Activated CD8-positive, alpha-beta memory T cell treated with anti-CD3 and anti-CD28 coated beads for 36 hours (primary cell): Measurements from ENCODE around the gene TJP3. TPM values are rescaled to one million over a fixed set of nuclear protein-coding genes. Genes with fewer than 3 reads are reported as not detected.

Experiments used
- CTCF ChIA-PET: fragments of 350-600 bp; sonication (Branson Sonifier 250); formaldehyde crosslinking; loops from one replicate; lab custom pipeline; 2021; ENCODE audit warnings: antibody characterized with exemption; lab: Charles Lee
- POLR2A ChIA-PET: fragments of 350-600 bp; sonication (Branson Sonifier 250); formaldehyde crosslinking; loops from one replicate; lab custom pipeline; 2021; ENCODE audit warnings: antibody characterized with exemption; lab: Charles Lee
- total RNA-seq, 2 experiments: library from RNA; stranded (reverse); gene quantifications; one replicate each; pipeline ENCODE4 v1.2.3, GENCODE V29; 2021

Gene TJP3
- total RNA-seq, 2 experiments from 2014 or later: 0.63 to 0.94 TPM

GRCh38 chr19:3768748-3769099 lies 60.5 kb downstream of the TJP3 start:
- CTCF ChIA-PET: no interaction called here
- POLR2A ChIA-PET: no interaction called here

DNA sequence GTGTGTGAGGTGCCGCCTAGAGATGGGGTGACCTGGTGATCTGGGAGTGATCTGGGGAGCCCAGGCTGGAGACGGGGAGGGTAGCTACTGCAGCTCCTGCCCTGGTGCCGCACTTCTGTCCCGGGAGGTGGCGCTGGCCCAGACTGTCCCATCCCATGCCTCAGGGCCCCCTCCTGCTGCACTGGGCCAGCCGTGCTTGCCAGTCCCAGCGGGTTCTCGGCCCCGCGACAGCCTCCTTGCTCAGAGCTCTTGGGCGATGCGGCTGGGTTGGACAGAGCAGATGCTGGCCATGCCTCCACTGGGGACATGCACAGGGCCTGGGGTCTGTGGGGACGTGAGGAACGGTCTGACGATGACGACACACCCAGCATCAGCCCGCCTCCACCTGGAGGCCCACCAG lies 61.3 kb downstream of the TJP3 start:
- POLR2A ChIA-PET: no interaction called here
- CTCF ChIA-PET: no interaction called here

DNA sequence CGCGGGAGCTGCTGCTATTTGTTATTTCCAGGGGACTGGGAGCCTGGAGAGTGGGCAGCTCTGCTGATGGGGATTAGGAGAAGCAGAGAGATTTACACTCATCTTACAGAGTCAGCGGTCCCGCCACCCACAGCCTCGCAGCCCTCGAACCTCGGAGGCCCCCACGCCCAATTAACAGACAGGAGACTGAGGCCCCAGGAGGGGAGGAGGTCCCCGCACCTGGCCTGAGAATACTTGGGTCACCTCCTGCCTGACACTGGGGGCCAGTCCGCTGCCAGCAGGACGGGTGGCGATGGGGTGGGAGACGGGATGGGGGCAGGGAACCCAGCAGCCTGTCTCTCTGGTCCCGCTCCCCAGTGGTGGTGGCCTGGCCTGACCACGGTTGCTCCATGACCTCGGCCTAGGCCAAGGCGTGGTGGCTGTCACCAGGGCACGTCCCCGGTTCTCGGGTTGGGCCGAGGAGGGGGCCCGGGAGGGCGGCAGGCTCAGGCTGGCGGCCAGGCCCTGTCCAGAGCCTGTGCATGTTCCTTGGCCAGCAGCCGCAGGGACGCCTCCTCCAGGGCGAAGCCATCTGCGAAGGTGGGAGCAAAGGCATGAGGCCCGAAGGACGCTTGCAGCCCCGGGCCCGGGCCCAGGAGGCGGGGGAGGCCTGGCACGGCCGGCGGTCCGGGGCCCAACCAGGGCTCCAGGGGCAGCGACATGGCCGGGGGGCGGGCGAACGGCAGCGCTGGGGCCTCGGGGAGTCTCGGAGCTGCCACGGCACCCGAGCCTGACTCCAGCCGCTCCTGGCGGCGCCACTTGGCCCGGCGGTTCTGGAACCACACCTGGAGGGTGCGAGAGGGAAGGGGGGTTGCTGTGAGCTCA lies 62.2 kb downstream of the TJP3 start:
- CTCF ChIA-PET: no interaction called here
- POLR2A ChIA-PET: interaction anchor here (0.6 kb wide), 1 partner anchor 215 kb away, joined by 3 read pairs; no protein-coding TSS in a partner anchor

- ChIA-PET POLR2A (interaction anchor here (0.6 kb wide), 1 partner anchor 214 kb away, joined by 3 read pairs; no protein-coding TSS in a partner anchor), CTCF (no interaction called here)
These were observed 63.1 kb downstream of the TJP3 start for GRCh38 chr19:3771000-3771905.

DNA sequence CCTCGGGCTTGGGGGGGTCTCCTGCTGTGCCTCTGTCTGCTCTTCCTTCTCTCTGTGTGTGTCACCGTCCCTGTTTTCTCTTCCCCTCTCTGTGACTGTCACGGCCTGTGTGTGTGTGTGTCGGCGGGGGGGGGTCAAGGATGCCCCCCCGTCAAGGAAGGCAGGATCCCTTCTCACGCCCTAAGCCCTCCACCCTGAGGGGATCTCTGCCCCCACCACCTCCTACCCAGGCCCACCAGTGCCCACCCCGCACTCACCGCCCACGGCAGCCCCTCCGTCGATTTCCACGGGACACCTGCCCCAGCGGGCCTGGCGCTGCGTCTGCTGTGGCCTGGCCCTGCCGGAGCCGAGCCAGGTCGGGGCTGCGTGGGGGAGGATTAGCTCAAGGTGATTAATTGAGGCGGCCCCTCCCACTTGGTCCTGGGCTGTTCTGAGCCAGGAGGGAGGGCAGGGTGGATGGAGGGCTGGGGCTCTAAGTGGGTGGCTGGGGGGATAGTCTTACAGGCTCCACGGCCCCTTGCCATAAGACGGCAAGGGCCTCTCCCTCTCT lies 63.8 kb downstream of the TJP3 start, which contains the start of gene RAX2:
RAX2 (minus strand) TSS at position 323 of the 550 bp plus-strand sequence. CDS start 486 bp downstream, outside the sequence.
- ChIA-PET CTCF (no interaction called here), POLR2A (no interaction called here)

DNA sequence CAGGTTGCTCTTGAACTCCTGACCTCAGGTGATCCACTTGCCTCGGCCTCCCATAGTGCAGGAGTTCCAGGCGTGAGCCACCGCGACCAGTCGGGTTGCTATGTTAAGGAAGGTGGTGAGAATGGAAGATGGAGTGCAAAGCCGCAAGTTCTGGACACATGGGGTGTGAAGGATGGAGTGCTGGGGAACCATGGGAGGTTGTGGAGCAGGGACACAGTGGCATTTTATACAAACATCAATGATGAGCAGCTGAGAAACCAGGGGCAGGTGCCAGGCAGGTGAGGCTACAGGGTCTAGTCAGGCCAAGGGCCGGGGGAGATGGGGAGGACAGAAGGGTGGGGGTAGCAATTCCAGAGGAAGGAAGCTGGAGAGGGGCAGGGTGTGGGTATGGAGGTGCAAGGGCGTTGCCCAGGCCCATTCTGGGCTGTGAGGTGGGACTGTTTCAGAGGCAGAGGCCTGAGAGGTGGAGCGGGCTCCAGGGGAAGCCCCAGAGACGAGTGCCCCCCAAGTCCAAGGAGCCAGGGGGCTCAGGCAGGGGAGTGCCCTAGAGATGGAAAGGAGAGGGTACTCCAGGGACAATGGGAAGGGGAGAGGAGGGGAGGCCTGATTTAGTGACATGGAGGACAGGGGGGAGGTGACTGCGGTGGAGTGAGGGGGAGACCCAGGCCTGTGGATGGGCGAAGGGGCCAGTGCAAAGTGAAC lies 65.8 kb downstream of the TJP3 start:
- CTCF ChIA-PET: interaction anchor here (1.0 kb wide), 1 partner anchor 11 kb away, joined by 3 read pairs; the partner anchor contains the start of gene MRPL54
- POLR2A ChIA-PET: no interaction called here

- CTCF ChIA-PET: no interaction called here
- POLR2A ChIA-PET: no interaction called here
These were observed 66.6 kb downstream of the TJP3 start for GRCh38 chr19:3774621-3775373.

DNA sequence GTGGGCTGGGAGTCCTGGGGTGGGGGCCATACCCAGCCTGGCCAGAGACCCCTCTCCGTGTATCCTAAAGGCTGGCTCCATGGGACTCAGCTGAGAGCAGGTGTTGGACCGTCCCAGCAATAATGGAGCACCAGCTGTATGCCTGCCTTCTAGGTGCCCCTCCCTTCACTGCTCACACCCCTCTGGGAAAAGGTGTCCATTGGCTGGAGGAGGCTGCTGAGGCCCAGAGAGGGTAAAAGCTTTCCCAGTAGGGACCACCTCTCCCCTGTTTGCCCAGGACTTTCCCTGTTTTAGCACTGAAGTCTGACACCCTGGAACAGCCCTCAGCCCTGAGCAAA lies 67.2 kb downstream of the TJP3 start:
- POLR2A ChIA-PET: no interaction called here
- CTCF ChIA-PET: no interaction called here

DNA sequence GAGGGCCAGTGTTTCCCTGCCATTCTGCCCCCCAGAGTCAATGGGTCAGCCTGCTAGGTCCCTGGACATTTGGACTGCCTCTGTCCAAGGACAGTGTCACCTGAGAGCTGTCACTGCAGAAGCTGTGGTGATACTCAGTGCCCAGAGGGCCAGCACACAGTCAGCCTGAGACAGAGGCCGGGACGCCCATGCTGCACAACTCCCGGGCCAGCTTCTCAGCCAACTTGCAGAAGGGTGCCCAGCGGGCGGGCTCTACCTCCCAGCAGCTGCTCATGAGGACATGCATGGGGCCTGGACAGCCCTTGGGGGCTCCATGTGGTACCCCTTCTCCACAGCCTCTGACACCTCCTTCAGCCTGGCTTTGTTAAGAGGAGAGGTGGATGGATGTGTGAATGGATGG lies 67.6 kb downstream of the TJP3 start:
- ChIA-PET CTCF (no interaction called here), POLR2A (interaction anchor here (0.7 kb wide), 1 partner anchor 14 kb away, joined by 4 read pairs; the partner anchor contains the start of gene MRPL54)

DNA sequence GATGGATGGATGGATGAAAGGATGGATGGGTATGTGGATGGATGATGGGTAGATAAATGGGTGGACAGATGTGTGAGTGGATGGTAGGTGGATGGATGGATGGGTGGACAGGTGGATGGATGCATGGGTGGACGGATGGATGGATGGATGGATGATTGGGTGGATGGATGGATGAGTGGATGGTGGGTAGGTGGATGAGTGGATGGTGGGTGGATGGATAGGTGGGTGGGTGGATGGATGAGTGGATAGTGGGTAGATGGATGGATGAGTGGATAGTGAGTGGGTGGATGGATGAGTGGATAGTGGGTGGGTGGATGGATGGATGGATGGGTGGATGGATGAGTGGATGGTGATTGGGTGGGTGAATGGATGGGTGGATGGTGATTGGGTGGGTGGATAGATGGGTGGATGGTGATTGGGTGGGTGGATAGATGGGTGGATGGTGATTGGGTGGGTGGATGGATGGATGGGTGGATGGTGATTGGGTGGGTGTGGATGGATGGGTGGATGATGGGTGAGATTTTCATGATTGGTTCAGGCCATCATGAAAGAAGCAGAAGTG lies 68.4 kb downstream of the TJP3 start:
- POLR2A ChIA-PET: interaction anchor here (0.7 kb wide), 1 partner anchor 14 kb away, joined by 4 read pairs; the partner anchor contains the start of gene MRPL54
- CTCF ChIA-PET: no interaction called here

- POLR2A ChIA-PET: no interaction called here
- CTCF ChIA-PET: interaction anchor here (0.7 kb wide), 1 partner anchor 19 kb away, joined by 3 read pairs; no protein-coding TSS in a partner anchor
These were observed 70.1 kb downstream of the TJP3 start for GRCh38 chr19:3778104-3778867.

DNA sequence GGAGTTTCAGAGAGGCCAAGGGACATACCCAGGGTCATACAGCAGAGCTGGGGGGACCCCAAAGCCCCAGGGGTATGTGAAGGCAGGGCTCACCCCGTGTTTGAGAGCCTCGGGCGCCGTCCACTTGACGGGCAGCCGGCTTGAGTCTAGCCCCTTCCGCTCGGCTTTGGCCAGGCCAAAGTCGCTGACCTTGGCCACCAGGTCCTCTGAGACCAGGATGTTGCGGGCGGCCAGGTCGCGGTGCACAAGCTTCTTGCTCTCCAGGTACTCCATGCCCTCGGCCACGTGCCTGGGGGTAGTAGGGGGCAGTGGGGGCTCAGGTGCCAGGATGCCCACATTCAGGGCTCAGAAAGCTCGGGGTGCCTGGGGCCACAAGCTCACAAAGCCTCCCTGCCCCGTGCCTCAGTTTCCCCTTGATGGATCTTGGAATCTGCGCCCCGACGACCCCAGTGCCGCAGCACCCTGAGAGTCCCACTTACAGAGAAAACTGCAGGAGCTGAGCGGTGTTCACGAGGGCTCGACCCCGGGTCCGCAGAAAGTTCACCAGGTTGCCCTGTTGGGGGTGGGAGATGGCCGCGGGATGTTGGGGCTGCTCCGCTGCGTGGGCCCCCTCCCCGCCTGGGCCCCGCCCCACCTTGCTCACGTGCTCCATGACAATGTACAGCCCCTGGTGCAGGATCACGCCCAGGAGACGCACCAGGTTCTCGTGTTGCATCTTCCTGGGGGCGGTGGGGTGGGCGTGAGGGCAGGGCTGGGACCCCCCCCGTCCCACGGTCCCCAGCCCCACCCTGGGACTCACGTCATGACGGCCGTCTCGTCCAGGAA lies 70.9 kb downstream of the TJP3 start:
- CTCF ChIA-PET: interaction anchor here (0.7 kb wide), 1 partner anchor 18 kb away, joined by 3 read pairs; no protein-coding TSS in a partner anchor
- POLR2A ChIA-PET: no interaction called here

- ChIA-PET POLR2A (interaction anchor here (1.0 kb wide), 1 partner anchor 18 kb away, joined by 5 read pairs; the partner anchor contains the start of gene MRPL54), CTCF (interaction anchor here (0.9 to 2.1 kb wide), 5 partner anchors 18 to 69 kb away, joined by 3 to 6 read pairs (median 4); partner anchors contain the start of gene MRPL54)
These were observed 72.7 kb downstream of the TJP3 start for GRCh38 chr19:3780786-3781304.

DNA sequence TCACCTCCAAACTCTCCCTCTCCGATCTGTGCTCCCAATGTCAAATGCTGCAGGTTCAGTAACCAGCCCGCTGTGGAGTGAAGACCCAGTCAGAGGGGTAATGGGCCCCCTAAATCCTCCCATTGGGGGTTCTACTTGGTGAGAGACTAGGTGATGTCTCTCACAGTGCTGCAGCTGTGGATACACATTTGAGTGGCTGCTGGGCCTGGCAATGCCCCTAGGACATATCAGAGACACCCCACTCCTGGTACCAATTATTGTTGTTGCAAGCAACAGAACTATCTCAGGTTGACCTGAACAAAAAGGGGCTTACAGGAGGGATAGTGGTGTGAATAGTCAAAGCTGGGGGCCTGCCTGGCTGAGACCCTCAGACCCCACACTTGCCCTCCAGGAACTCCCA lies 73.4 kb downstream of the TJP3 start:
- ChIA-PET CTCF (interaction anchor here (0.9 to 2.1 kb wide), 4 partner anchors 19 to 68 kb away, joined by 3 to 6 read pairs (median 3); partner anchors contain the start of gene MRPL54), POLR2A (no interaction called here)

- POLR2A ChIA-PET: no interaction called here
- CTCF ChIA-PET: interaction anchor here (1.5 to 2.1 kb wide), 2 partner anchors 20 to 22 kb away, joined by 3 to 6 read pairs; partner anchors contain the start of gene MRPL54
These were observed 74.1 kb downstream of the TJP3 start for GRCh38 chr19:3782330-3782729.

DNA sequence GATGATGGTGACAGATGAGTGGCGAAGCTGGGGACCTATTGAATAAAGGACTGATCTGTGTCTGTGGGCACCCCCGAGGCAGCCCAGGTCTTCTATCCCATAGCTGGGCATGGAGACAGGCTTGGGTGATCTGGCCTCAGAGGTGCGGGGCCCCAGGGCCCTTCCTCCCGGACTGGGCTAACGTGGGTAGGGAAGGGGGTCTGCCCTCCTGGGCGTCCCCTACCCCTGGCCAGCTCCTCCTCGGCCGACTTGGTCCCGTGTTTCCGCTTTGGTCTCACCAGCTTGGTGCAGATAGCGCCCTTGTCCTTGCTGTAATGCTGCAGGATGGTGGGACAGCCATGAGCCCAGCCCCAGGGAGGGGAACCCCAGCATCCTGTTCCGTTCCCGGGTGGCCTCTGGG lies 74.7 kb downstream of the TJP3 start:
- ChIA-PET CTCF (interaction anchor here (0.8 to 1.9 kb wide), 5 partner anchors 21 to 39 kb away, joined by 3 to 14 read pairs (median 4); partner anchors contain the start of gene MRPL54), POLR2A (no interaction called here)
